GM10266 (cell line): ENCODE results near the gene JAK3.

ENCODE experiments used
- DNase-seq: peaks from one replicate; pipeline ENCODE4 v3.0.0; 2012; ENCODE audit errors: extremely low spot score
- TF ChIP-seq, protein P1 (sequence below): IDR thresholded peaks from 2 replicates; pipeline ENCODE4 v1.5.1; 2012; ENCODE audit warnings: mild to moderate bottlenecking, low read depth; ENCODE audit not compliant: control insufficient read depth, insufficient read depth; ENCODE audit errors: missing control alignments

The JAK3 gene

DNA sequence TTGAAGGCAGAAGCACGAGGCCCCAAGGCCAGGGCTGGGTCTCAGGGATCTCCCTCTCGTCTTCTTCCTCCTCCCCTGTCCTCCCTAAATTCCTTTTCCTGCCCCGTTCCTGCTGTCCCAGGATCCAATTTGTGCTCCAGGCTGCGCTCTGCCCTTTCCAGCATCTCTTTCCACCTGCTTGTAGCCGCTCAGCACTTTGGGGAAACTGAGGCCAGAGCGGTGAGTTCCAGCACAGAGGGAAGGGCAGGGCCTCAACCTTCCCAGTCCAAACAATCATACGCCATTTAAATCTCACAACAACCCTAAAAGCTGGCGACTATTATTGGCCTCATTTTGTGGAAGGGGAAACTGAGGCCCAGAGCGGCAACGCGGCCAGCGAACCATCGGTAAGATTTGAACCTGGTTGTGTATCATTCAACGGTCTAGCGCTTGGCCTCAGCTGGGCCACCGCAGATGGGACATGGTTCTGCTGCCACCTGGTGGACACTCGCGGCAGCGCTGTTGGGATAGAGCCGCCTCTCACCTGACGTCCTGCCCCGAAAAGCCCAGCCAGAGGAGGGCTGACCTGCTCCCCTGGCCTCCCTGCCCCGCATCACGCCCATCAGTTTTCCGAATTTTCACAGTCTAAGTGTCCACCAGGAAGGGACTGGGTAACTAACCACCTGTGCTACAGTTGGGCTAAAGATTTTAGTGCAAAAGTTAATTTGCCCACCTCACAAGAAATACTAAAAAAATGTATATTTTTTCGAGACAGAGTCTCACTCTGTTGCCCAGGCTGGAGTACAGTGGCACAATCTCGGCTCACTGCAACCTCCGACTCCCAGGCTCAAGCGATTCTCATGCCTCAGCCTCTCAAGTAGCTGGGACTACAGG, 7.7 kb upstream of the JAK3 start:
- DNase-seq: peak; percentile 84
- TF ChIP-seq, protein P1, sequence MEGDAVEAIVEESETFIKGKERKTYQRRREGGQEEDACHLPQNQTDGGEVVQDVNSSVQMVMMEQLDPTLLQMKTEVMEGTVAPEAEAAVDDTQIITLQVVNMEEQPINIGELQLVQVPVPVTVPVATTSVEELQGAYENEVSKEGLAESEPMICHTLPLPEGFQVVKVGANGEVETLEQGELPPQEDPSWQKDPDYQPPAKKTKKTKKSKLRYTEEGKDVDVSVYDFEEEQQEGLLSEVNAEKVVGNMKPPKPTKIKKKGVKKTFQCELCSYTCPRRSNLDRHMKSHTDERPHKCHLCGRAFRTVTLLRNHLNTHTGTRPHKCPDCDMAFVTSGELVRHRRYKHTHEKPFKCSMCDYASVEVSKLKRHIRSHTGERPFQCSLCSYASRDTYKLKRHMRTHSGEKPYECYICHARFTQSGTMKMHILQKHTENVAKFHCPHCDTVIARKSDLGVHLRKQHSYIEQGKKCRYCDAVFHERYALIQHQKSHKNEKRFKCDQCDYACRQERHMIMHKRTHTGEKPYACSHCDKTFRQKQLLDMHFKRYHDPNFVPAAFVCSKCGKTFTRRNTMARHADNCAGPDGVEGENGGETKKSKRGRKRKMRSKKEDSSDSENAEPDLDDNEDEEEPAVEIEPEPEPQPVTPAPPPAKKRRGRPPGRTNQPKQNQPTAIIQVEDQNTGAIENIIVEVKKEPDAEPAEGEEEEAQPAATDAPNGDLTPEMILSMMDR: peak; percentile 99

DNA sequence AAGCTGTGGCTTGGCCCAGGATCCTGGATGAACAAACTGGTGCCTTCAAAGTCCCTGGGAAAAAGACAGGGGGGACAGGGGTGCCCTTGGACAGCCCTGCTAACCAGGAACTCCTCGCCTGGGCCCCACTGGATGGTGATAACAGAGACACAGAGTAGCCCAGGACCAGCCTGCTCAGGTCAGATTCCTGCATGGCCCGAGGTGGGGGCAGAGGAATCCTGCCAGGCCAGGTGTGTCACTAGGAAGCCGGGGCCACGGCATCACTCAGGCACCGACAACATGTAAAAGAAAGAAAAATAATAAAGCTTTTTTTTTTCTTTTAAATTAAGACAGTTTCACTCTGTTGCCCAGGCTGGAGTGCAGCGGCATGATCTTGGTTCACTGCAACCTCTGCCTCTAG, 6.3 kb upstream of the JAK3 start:
- DNase-seq: no peak

DNA sequence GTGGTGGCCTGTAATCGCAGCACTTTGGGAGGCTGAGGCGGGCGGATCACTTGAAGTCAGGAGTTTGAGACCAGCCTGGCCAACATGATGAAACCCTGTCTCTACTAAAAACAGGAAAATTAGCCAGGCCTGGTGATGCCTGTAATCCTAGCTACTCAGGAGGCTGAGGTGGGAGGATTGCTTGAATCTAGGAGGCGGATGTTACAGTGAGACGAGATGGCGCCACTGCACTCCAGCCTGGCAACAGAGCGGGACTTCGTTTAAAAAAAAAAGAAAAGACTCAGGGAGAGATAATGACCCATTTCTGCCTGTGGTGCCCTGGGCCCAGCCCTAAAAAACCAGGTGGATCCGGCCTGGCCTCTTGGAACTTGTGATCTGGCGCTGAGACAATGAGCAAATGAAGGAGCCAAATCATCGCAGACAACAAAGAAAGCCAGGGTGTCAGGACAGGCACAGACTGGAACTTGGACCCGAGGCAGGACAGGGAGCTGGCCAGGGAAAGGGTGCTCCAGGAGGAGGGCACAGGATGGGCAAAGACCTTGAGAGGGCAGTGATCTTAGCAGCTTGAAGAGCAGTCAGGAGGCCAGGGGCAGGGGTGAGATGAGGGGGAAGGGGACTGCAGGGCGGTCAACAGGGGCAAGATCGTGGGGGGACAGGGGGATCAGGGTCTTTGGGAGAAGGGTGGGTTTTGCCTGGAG, 962 bp upstream of the JAK3 start:
- TF ChIP-seq, protein P1: no peak

More for the DNA sequence above, 6.3 kb upstream of the JAK3 start:
- TF ChIP-seq, protein P1: no peak

DNA sequence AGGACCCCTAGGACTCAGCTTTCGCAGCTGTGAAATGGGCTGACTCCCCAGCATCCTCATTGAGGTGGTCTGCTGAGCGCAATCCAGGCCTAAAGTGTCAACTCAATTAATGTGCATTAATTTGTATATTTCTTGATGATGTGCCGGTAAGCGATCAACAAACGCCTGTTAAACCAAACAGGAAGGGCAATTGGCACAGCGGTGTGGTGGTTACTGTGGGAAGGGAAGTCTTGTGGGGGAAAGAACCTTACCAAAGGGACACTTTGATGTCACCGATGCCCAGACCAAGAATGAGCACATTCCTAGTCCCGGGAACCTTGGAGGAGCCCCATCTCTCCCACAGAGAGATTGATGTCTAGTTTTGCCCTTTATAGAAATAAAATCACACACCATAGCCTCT, 1.6 kb downstream of the JAK3 start:
- TF ChIP-seq, protein P1: no peak
- no peak for DNase-seq

More for the DNA sequence above, 962 bp upstream of the JAK3 start:
- DNase-seq: no peak

DNA sequence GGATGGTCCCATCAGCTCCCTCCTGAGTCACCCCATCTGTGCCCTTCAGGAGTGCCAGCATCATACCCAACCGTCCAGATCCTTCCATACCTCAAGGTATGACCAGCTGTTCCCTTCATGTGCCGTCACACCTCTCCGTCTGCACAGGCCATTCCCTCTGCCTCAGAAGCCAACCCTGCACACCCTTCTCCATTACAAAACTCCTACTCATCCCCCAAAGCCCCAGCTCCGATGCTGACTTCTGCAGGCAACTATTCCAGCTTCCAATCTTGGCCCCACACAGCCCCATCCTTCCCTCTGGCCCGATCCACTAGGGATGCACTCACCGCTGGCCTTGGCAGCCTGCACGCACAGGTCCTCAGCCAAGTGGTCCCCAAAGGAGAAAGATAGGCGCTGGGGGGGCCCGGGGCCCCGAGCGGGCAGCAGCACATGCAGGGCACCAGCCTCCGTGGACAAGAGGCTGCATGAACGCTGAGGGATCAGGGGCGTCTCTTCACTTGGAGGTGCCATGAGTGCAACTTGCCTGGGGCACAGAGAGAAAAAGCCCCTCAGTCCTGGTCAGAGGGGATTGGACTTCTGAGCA, 3.8 kb downstream of the JAK3 start:
- TF ChIP-seq, protein P1: no peak
- DNase-seq: no peak

GRCh38 chr19:17843292-17843827, 4.4 kb downstream of the JAK3 start:
- DNase-seq: no peak
- TF ChIP-seq, protein P1: no peak
